GM12878 (cell line): ENCODE measurements around the gene ALDH1L1.

Experiments
- EP300 ChIP-seq, 2 experiments: fragments of 150-350 bp in 1 of 2; IDR thresholded peaks; 2 replicates each; pipeline ENCODE4 v1.6.1; 2011 to 2012; ENCODE audit warnings: low read depth in 2 of 2, low read length in 2 of 2, borderline replicate concordance in 1 of 2, improper control_type of control experiment in 1 of 2, inconsistent platforms in 1 of 2; ENCODE audit not compliant: control insufficient read depth in 1 of 2
- FOS ChIP-seq: IDR thresholded peaks from 3 replicates; pipeline ENCODE4 v1.6.1; 2011; ENCODE audit warnings: borderline replicate concordance; ENCODE audit not compliant: insufficient read length; ENCODE audit errors: extremely low read depth
- NR2C2 ChIP-seq: IDR thresholded peaks from 2 replicates; pipeline ENCODE4 v1.6.1; 2011; ENCODE audit warnings: borderline replicate concordance, low read depth; ENCODE audit not compliant: control insufficient read depth, insufficient read length
- NR2F1 ChIP-seq: fragments of 450-650 bp; conservative IDR thresholded peaks from 2 replicates; pipeline ENCODE4 v1.6.1; 2017; ENCODE audit warnings: mild to moderate bottlenecking
- PAX5 ChIP-seq: IDR thresholded peaks from 2 replicates; pipeline ENCODE4 v1.6.1; 2011; ENCODE audit warnings: low read depth, low read length, borderline replicate concordance
- POLR2A ChIP-seq: IDR thresholded peaks from 2 replicates; pipeline ENCODE4 v1.6.1; 2011; ENCODE audit warnings: low read depth, mild to moderate bottlenecking, low read length
- POLR2AphosphoS5 ChIP-seq: IDR thresholded peaks from 2 replicates; pipeline ENCODE4 v1.6.1; 2011; ENCODE audit warnings: mild to moderate bottlenecking, low read length, inconsistent platforms
- TF ChIP-seq, protein P1 (sequence below), 3 experiments: IDR thresholded peaks in 2 of 3; conservative IDR thresholded peaks in 1 of 3; 2 replicates each; pipeline ENCODE4 v1.5.1; 2011; ENCODE audit warnings: low read depth in 3 of 3, low read length in 3 of 3, mild to moderate bottlenecking in 3 of 3, control low read depth in 2 of 3, moderate library complexity in 2 of 3, inconsistent platforms in 1 of 3, mixed read lengths in 1 of 3; ENCODE audit not compliant: control insufficient read depth in 2 of 3, insufficient read depth in 1 of 3; ENCODE audit errors: extremely low read depth in 1 of 3
- TF ChIP-seq, protein P2 (sequence below): IDR thresholded peaks from 2 replicates; pipeline ENCODE4 v1.6.1; 2011; ENCODE audit warnings: mild to moderate bottlenecking, low read depth, low read length, moderate library complexity; ENCODE audit not compliant: insufficient replicate concordance

DNA sequence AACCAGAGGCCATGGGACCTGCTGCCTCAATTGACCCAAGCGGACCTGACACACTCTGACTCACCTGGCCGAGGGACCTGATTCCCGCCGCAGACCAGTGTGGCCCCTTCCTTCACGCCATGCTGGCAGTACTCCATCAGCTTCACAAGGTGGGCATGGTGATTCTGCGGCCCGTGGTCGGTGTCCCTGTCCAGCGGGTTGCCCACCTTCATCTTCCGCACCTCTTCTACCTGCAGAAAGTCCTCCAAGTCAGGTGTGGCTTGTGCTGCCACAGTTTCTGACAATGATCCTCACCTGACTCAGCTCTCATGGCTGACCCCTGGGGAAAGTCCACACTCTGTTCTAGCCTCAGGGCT lies 70.5 kb downstream of the ALDH1L1 start:
- TF ChIP-seq NR2F1 (no peak), POLR2AphosphoS5 (no peak), PAX5 (no peak), EP300 (IDR thresholded peaks at IDR 0.05; ENCODE audit: borderline replicate concordance in 1 of 2, control insufficient read depth in 1 of 2, low read depth in 2 of 2, low read length in 2 of 2) (no peak), POLR2A (no peak), NR2C2 (no peak), FOS (no peak)
- TF ChIP-seq, protein P1, sequence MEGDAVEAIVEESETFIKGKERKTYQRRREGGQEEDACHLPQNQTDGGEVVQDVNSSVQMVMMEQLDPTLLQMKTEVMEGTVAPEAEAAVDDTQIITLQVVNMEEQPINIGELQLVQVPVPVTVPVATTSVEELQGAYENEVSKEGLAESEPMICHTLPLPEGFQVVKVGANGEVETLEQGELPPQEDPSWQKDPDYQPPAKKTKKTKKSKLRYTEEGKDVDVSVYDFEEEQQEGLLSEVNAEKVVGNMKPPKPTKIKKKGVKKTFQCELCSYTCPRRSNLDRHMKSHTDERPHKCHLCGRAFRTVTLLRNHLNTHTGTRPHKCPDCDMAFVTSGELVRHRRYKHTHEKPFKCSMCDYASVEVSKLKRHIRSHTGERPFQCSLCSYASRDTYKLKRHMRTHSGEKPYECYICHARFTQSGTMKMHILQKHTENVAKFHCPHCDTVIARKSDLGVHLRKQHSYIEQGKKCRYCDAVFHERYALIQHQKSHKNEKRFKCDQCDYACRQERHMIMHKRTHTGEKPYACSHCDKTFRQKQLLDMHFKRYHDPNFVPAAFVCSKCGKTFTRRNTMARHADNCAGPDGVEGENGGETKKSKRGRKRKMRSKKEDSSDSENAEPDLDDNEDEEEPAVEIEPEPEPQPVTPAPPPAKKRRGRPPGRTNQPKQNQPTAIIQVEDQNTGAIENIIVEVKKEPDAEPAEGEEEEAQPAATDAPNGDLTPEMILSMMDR (IDR thresholded peaks at IDR 0.05 in 2 of 3, conservative IDR thresholded peaks at IDR 0.05 in 1 of 3; ENCODE audit: control insufficient read depth in 2 of 3, extremely low read depth in 1 of 3, insufficient read depth in 1 of 3, low read depth in 3 of 3, low read length in 3 of 3), result no peak
- TF ChIP-seq, protein P2, sequence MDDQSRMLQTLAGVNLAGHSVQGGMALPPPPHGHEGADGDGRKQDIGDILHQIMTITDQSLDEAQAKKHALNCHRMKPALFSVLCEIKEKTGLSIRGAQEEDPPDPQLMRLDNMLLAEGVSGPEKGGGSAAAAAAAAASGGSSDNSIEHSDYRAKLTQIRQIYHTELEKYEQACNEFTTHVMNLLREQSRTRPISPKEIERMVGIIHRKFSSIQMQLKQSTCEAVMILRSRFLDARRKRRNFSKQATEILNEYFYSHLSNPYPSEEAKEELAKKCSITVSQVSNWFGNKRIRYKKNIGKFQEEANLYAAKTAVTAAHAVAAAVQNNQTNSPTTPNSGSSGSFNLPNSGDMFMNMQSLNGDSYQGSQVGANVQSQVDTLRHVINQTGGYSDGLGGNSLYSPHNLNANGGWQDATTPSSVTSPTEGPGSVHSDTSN, result no peak
